ENCODE measurements around the gene CCDC47.

DNA sequence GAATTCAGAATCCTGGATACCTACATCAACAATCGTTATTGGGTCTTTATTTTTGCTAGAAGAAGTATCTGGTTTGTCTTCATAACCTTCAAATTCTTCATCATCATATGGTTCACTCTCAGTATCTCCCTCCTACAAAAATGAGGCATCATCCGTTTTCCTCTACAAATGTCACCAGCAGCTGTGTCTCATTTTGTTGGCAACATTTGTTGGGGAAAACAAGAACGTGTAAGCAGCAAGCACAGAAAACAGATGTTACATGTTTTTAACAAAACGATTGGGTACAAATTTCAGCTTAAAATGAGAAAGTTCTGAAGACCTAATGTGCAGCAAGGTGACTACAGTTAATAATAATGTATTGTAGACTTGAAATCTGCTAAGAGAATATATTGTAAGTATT is 8.7 kb downstream of the CCDC47 start:
- TF ChIP-seq, protein P1, sequence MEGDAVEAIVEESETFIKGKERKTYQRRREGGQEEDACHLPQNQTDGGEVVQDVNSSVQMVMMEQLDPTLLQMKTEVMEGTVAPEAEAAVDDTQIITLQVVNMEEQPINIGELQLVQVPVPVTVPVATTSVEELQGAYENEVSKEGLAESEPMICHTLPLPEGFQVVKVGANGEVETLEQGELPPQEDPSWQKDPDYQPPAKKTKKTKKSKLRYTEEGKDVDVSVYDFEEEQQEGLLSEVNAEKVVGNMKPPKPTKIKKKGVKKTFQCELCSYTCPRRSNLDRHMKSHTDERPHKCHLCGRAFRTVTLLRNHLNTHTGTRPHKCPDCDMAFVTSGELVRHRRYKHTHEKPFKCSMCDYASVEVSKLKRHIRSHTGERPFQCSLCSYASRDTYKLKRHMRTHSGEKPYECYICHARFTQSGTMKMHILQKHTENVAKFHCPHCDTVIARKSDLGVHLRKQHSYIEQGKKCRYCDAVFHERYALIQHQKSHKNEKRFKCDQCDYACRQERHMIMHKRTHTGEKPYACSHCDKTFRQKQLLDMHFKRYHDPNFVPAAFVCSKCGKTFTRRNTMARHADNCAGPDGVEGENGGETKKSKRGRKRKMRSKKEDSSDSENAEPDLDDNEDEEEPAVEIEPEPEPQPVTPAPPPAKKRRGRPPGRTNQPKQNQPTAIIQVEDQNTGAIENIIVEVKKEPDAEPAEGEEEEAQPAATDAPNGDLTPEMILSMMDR (conservative IDR thresholded peaks at IDR 0.05) = no peak
- TF ChIP-seq EZH2 (IDR thresholded peaks at IDR 0.05; ENCODE audit: low read depth) = no peak
